ENCODE results near the gene HCN1.

The HCN1 gene

GRCh38 chr5:45376417-45376816 lies 319.8 kb downstream of the HCN1 start:
- no peak for TF ChIP-seq CTCF (IDR thresholded peaks at IDR 0.05)

- no peak for TF ChIP-seq CTCF (IDR thresholded peaks at IDR 0.05)
Observed at GRCh38 chr5:45372629-45373028, 323.6 kb downstream of the HCN1 start.

- no peak for TF ChIP-seq CTCF (IDR thresholded peaks at IDR 0.05)
Observed at GRCh38 chr5:45355189-45355992, 340.8 kb downstream of the HCN1 start.

GRCh38 chr5:45336464-45336863 lies 359.7 kb downstream of the HCN1 start:
- TF ChIP-seq CTCF (IDR thresholded peaks at IDR 0.05) = no peak

- TF ChIP-seq CTCF (IDR thresholded peaks at IDR 0.05) = no peak
Observed at GRCh38 chr5:45335978-45336377, 360.2 kb downstream of the HCN1 start.

GRCh38 chr5:45335346-45335745 lies 360.8 kb downstream of the HCN1 start:
- TF ChIP-seq CTCF (IDR thresholded peaks at IDR 0.05) = no peak

GRCh38 chr5:45334939-45335338 lies 361.2 kb downstream of the HCN1 start:
- no peak for TF ChIP-seq CTCF (IDR thresholded peaks at IDR 0.05)

GRCh38 chr5:45295231-45295630 lies 400.9 kb downstream of the HCN1 start:
- no peak for TF ChIP-seq CTCF (IDR thresholded peaks at IDR 0.05)

Measured in LNCAP (cell line).